Gastrocnemius medialis (tissue), 4 donors: ENCODE data around the gene SH3RF1. TPM values are rescaled to one million over a fixed set of nuclear protein-coding genes. Genes with fewer than 3 reads are reported as not detected.

ENCODE experiments used
- ATAC-seq, 2 donors: fragments of 150-250 bp; one replicate each; pipeline ENCODE4 v1.9.1; 2016
- DNase-seq, 2 donors: peaks; one replicate each; pipeline ENCODE4 v3.0.0-alpha.2; 2019
- H3K27ac ChIP-seq, 4 donors: fragments of 200-600 bp; sonication (generic); 1 replicate in 1 of 4; 2 replicates in 3 of 4; pipeline ENCODE4 v1.5.1; 2016 to 2018; ENCODE audit warnings: mild to moderate bottlenecking in 2 of 4, moderate library complexity in 1 of 4
- H3K27me3 ChIP-seq, 3 donors: fragments of 200-600 bp; sonication (generic) in 2 of 3; 1 replicate in 1 of 3; 2 replicates in 2 of 3; pipeline versions ENCODE4 v1.5.1 to v1.6.0; 2016 to 2019; ENCODE audit warnings: mild to moderate bottlenecking in 1 of 3, moderate library complexity in 1 of 3
- H3K36me3 ChIP-seq, 2 donors: fragments of 200-600 bp; sonication (generic) in 1 of 2; one replicate each; pipeline ENCODE4 v1.5.1; 2017 to 2018
- H3K4me1 ChIP-seq, 2 donors: fragments of 200-600 bp; sonication (generic) in 1 of 2; one replicate each; pipeline ENCODE4 v1.5.1; 2016 to 2017; ENCODE audit warnings: mild to moderate bottlenecking in 2 of 2
- H3K4me3 ChIP-seq, 4 donors: fragments of 200-600 bp; sonication (generic) in 3 of 4; 1 replicate in 1 of 4; 2 replicates in 3 of 4; pipeline ENCODE4 v1.5.1; 2016 to 2019; ENCODE audit warnings: mild to moderate bottlenecking in 2 of 4
- H3K9me3 ChIP-seq, 3 donors: fragments of 200-600 bp; sonication (generic) in 2 of 3; 1 replicate in 1 of 3; 2 replicates in 2 of 3; pipeline ENCODE4 v1.5.1; 2016 to 2019
- CTCF ChIP-seq, 5 experiments: fragments of 450-650 bp in 3 of 5; fragments of 200-600 bp in 2 of 5; sonication (generic) in 2 of 5; IDR thresholded peaks in 4 of 5; conservative IDR thresholded peaks in 1 of 5; 1 replicate in 4 of 5; 2 replicates in 1 of 5; pipeline ENCODE4 v1.5.1; 2016 to 2019; ENCODE audit warnings: antibody characterized with exemption in 5 of 5, mild to moderate bottlenecking in 3 of 5, moderate library complexity in 3 of 5
- POLR2A ChIP-seq, 2 donors: fragments of 450-650 bp; IDR thresholded peaks; one replicate each; pipeline ENCODE4 v1.6.1; 2017; ENCODE audit warnings: antibody characterized with exemption in 2 of 2, mild to moderate bottlenecking in 2 of 2, moderate library complexity in 2 of 2
- in situ Hi-C, 4 donors: fragments of 200-750 bp; cut with MboI; loops; one replicate each; pipeline versions ENCODE4 v1.15.0 to v1.8.0; 2017; ENCODE audit warnings: low sequenced_read_pairs in 4 of 4
- intact Hi-C: fragments of 100-400 bp; cut with DNase I; formaldehyde crosslinking; loops from one replicate; pipeline ENCODE4 v1.15.1; 2023; ENCODE audit warnings: low total_unique reads
- total RNA-seq, 4 donors: library from RNA; depleted of rRNA; stranded (reverse); fragments of >200 nt; gene quantifications; one replicate each; pipeline versions ENCODE4 v1.1.0 to v1.2.3, GENCODE V29; 2016

SH3RF1 gene
- total RNA-seq, 4 donors from 2014 or later = 12.6 to 27.0 (median 13.4) TPM

- intact Hi-C loops (no loop called here), in situ Hi-C loops (no loop called here)
- no peaks in the 10 kb centered on the region for H3K27me3 ChIP-seq
- H3K27ac ChIP-seq = no peak overlapping the region
- no peak overlapping the region for H3K4me3 ChIP-seq
- peaks cover 19 to 26% of the 10 kb centered on the region in 2 donors for H3K4me1 ChIP-seq
- no peak for ATAC-seq
- DNase-seq = no peak
- TF ChIP-seq POLR2A (IDR thresholded peaks at IDR 0.05) (no peak), CTCF (IDR thresholded peaks at IDR 0.05 in 4 of 5, conservative IDR thresholded peaks at IDR 0.05 in 1 of 5) (no peak)
- H3K9me3 ChIP-seq = no peaks in the 10 kb centered on the region
- no peaks in the 10 kb centered on the region for H3K36me3 ChIP-seq
Observed at GRCh38 chr4:169220854-169221411, 49.8 kb downstream of the SH3RF1 start.

- ATAC-seq = no peak
Observed at GRCh38 chr4:169220447-169220846, 50.3 kb downstream of the SH3RF1 start.

GRCh38 chr4:169219440-169219839, 51.3 kb downstream of the SH3RF1 start:
- Histone ChIP-seq H3K27ac (no peak overlapping the region), H3K9me3 (no peaks in the 10 kb centered on the region), H3K36me3 (no peaks in the 10 kb centered on the region), H3K27me3 (no peaks in the 10 kb centered on the region), H3K4me3 (no peak overlapping the region), H3K4me1 (peaks cover 19 to 21% of the 10 kb centered on the region in 2 donors)
- no peak for ATAC-seq
- intact Hi-C loops (no loop called here), in situ Hi-C loops (no loop called here)
- no peak for TF ChIP-seq POLR2A (IDR thresholded peaks at IDR 0.05)
- TF ChIP-seq CTCF (IDR thresholded peaks at IDR 0.05 in 4 of 5, conservative IDR thresholded peaks at IDR 0.05 in 1 of 5) = no peak
- no peak for DNase-seq

More at GRCh38 chr4:169220447-169220846, 50.3 kb downstream of the SH3RF1 start:
- in situ Hi-C loops (no loop called here), intact Hi-C loops (no loop called here)
- Histone ChIP-seq H3K36me3 (no peaks in the 10 kb centered on the region), H3K4me3 (no peak overlapping the region), H3K27ac (no peak overlapping the region), H3K4me1 (peaks cover 19 to 26% of the 10 kb centered on the region in 2 donors), H3K9me3 (no peaks in the 10 kb centered on the region), H3K27me3 (no peaks in the 10 kb centered on the region)
- TF ChIP-seq CTCF (IDR thresholded peaks at IDR 0.05 in 4 of 5, conservative IDR thresholded peaks at IDR 0.05 in 1 of 5) (no peak), POLR2A (IDR thresholded peaks at IDR 0.05) (no peak)
- DNase-seq = no peak

GRCh38 chr4:169215656-169216055, 55.1 kb downstream of the SH3RF1 start:
- intact Hi-C loops (no loop called here), in situ Hi-C loops (no loop called here)
- peaks cover 19 to 21% of the 10 kb centered on the region in 2 donors for H3K4me1 ChIP-seq
- TF ChIP-seq POLR2A (IDR thresholded peaks at IDR 0.05) (no peak), CTCF (IDR thresholded peaks at IDR 0.05 in 4 of 5, conservative IDR thresholded peaks at IDR 0.05 in 1 of 5) (no peak)
- DNase-seq (no peak), ATAC-seq (no peak)
- no peak overlapping the region for H3K4me3 ChIP-seq
- no peaks in the 10 kb centered on the region for H3K36me3 ChIP-seq
- H3K27me3 ChIP-seq = no peaks in the 10 kb centered on the region
- H3K27ac ChIP-seq = no peak overlapping the region
- no peaks in the 10 kb centered on the region for H3K9me3 ChIP-seq

GRCh38 chr4:169212981-169213380, 57.8 kb downstream of the SH3RF1 start:
- Histone ChIP-seq H3K9me3 (no peaks in the 10 kb centered on the region), H3K4me3 (no peak overlapping the region), H3K4me1 (no peaks in the 10 kb centered on the region), H3K27me3 (no peaks in the 10 kb centered on the region), H3K27ac (no peak overlapping the region), H3K36me3 (no peaks in the 10 kb centered on the region)
- in situ Hi-C loops = no loop called here
- intact Hi-C loops = no loop called here
- TF ChIP-seq CTCF (IDR thresholded peaks at IDR 0.05 in 4 of 5, conservative IDR thresholded peaks at IDR 0.05 in 1 of 5) (no peak), POLR2A (IDR thresholded peaks at IDR 0.05) (no peak)
- DNase-seq (no peak), ATAC-seq (no peak)
